Hepatocyte (in vitro differentiated cells): ENCODE results near the gene DYRK1A. TPM values are rescaled to one million over a fixed set of nuclear protein-coding genes. Genes with fewer than 3 reads are reported as not detected.

ENCODE experiments used
- DNase-seq: peaks from one replicate; pipeline ENCODE4 v3.0.0-alpha.2; 2016; ENCODE audit warnings: low spot score
- H2AFZ ChIP-seq: fragments of 200-600 bp; sonication (generic); 2 replicates; pipeline ENCODE4 v1.6.0; 2016; ENCODE audit warnings: antibody characterized with exemption, mild to moderate bottlenecking
- H3K27ac ChIP-seq: fragments of 200-600 bp; sonication (generic); 2 replicates; pipeline ENCODE4 v1.5.1; 2016; ENCODE audit warnings: mild to moderate bottlenecking
- H3K27me3 ChIP-seq: fragments of 200-600 bp; sonication (generic); 2 replicates; pipeline ENCODE4 v1.6.1; 2016
- H3K36me3 ChIP-seq: fragments of 200-600 bp; sonication (generic); replicated peaks from 2 replicates; pipeline ENCODE4 v1.5.1; 2016; ENCODE audit warnings: low read depth; ENCODE audit not compliant: insufficient read depth
- H3K4me1 ChIP-seq: fragments of 200-600 bp; sonication (generic); 2 replicates; pipeline ENCODE4 v1.5.1; 2016; ENCODE audit warnings: mild to moderate bottlenecking, moderate library complexity; ENCODE audit not compliant: insufficient read depth
- H3K4me2 ChIP-seq: fragments of 200-600 bp; sonication (generic); 2 replicates; pipeline ENCODE4 v1.6.0; 2016
- H3K4me3 ChIP-seq: fragments of 200-600 bp; sonication (generic); 2 replicates; pipeline ENCODE4 v1.5.1; 2016; ENCODE audit warnings: mild to moderate bottlenecking
- H3K79me2 ChIP-seq: fragments of 200-600 bp; sonication (generic); 2 replicates; pipeline ENCODE4 v1.6.0; 2017; ENCODE audit warnings: mild to moderate bottlenecking
- H3K9me2 ChIP-seq: fragments of 200-600 bp; sonication (generic); replicated peaks from 2 replicates; pipeline ENCODE4 v1.6.0; 2017; ENCODE audit warnings: mild to moderate bottlenecking; ENCODE audit not compliant: insufficient read depth
- H3K9me3 ChIP-seq: fragments of 200-600 bp; sonication (generic); 2 replicates; pipeline ENCODE4 v1.5.1; 2016; ENCODE audit warnings: low read depth, mild to moderate bottlenecking
- H4K20me1 ChIP-seq: fragments of 200-600 bp; sonication (generic); 2 replicates; pipeline ENCODE4 v1.6.0; 2016; ENCODE audit warnings: mild to moderate bottlenecking; ENCODE audit not compliant: insufficient read depth, poor library complexity, severe bottlenecking
- EZH2 ChIP-seq: fragments of 200-600 bp; sonication (generic); IDR thresholded peaks from 2 replicates; pipeline ENCODE4 v1.6.1; 2016; ENCODE audit warnings: antibody characterized with exemption, mild to moderate bottlenecking, borderline replicate concordance
- EZH2phosphoT487 ChIP-seq: fragments of 200-600 bp; sonication (generic); IDR thresholded peaks from one replicate; pipeline ENCODE4 v1.6.1; 2018; ENCODE audit warnings: antibody characterized with exemption, mild to moderate bottlenecking, low read depth, moderate library complexity; ENCODE audit not compliant: unreplicated experiment, severe bottlenecking
- WGBS: methylation state at CpG from one replicate; pipeline ENCODE4 v1.1.6; 2016; ENCODE audit warnings: low lambda C conversion rate; ENCODE audit errors: missing lambda C conversion rate; 5-methylcytosine and 5-hydroxymethylcytosine counted together
- polyA plus RNA-seq: library from polyadenylated mRNA; unstranded; fragments of >200 nt; fragmentation: Nextera tagmentation; extraction: Ambion mirVana; gene quantifications from 2 replicates; pipeline ENCODE4 v1.2.1, GENCODE V29; 2016
- total RNA-seq: library from RNA; depleted of rRNA; stranded (reverse); fragments of >200 nt; gene quantifications from 2 replicates; pipeline ENCODE4 v1.2.3, GENCODE V29; 2014
- TF ChIP-seq, protein P1 (sequence below): fragments of 200-600 bp; sonication (generic); IDR thresholded peaks from 2 replicates; pipeline ENCODE4 v1.5.1; 2016; ENCODE audit warnings: antibody characterized with exemption, mild to moderate bottlenecking; ENCODE audit not compliant: poor library complexity

Gene DYRK1A
- total and polyA plus RNA-seq, 2 experiments from 2014 or later, result 4.9 to 85.2 TPM

DNA sequence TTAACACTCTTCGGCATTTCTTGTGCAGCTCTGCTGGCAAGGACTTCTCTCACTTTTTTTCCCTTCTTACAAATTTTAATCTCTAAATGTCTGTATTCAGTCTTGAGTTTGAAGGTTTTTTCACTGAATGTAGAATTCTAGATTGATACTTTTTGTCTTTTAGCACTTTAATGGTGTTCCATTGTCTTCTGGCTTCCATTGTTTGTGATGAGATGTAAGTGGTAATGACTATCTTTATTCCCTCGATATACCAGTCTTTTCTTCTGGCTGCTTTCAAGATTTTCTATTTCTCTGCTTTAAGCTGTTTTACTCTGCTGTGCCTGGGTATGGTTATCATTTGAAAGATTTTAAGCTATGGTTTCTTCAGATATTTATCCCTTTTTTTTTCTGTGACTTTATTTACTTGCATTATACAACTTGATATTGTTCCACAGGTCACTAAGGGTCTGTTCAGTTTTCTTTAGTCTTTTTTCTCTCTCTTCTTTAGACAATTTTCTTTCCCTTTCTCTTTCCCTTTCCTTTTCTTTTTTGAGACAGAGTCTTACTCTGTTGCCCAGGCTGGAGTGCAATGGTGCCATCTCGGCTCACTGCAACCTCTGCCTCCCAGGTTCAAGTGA, 35.8 kb downstream of the DYRK1A start:
- H3K27me3 ChIP-seq, result no peaks in the 10 kb centered on the region
- no peak overlapping the region for H2AFZ ChIP-seq
- H3K4me2 ChIP-seq, result no peak overlapping the region
- TF ChIP-seq, protein P1, sequence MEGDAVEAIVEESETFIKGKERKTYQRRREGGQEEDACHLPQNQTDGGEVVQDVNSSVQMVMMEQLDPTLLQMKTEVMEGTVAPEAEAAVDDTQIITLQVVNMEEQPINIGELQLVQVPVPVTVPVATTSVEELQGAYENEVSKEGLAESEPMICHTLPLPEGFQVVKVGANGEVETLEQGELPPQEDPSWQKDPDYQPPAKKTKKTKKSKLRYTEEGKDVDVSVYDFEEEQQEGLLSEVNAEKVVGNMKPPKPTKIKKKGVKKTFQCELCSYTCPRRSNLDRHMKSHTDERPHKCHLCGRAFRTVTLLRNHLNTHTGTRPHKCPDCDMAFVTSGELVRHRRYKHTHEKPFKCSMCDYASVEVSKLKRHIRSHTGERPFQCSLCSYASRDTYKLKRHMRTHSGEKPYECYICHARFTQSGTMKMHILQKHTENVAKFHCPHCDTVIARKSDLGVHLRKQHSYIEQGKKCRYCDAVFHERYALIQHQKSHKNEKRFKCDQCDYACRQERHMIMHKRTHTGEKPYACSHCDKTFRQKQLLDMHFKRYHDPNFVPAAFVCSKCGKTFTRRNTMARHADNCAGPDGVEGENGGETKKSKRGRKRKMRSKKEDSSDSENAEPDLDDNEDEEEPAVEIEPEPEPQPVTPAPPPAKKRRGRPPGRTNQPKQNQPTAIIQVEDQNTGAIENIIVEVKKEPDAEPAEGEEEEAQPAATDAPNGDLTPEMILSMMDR, result no peak
- TF ChIP-seq EZH2, result no peak
- TF ChIP-seq EZH2phosphoT487, result no peak
- no peak for DNase-seq
- H3K4me3 ChIP-seq, result no peak overlapping the region
- peaks cover 99% of the 10 kb centered on the region for H4K20me1 ChIP-seq
- H3K27ac ChIP-seq, result no peak overlapping the region
- peaks cover under 1% of the 10 kb centered on the region for H3K4me1 ChIP-seq
- peaks cover 100% of the 10 kb centered on the region for H3K79me2 ChIP-seq
- 100% methylated on average over 3 of the region's 3 CpGs for WGBS
- no peaks in the 10 kb centered on the region for H3K9me2 ChIP-seq
- H3K36me3 ChIP-seq, result no peaks in the 10 kb centered on the region
- peaks cover 6% of the 10 kb centered on the region for H3K9me3 ChIP-seq

- H2AFZ ChIP-seq, result no peak overlapping the region
- WGBS, result 84% methylated on average over 4 of the region's 4 CpGs
- no peaks in the 10 kb centered on the region for H3K36me3 ChIP-seq
- no peak overlapping the region for H3K4me3 ChIP-seq
- H3K27ac ChIP-seq, result no peak overlapping the region
- H3K9me3 ChIP-seq, result peaks cover 6% of the 10 kb centered on the region
- H3K4me2 ChIP-seq, result no peak overlapping the region
- peaks cover 99% of the 10 kb centered on the region for H4K20me1 ChIP-seq
- DNase-seq, result no peak
- TF ChIP-seq EZH2 (no peak), EZH2phosphoT487 (no peak)
- peaks cover 14% of the 10 kb centered on the region for H3K4me1 ChIP-seq
- peaks cover 100% of the 10 kb centered on the region for H3K79me2 ChIP-seq
- H3K27me3 ChIP-seq, result no peaks in the 10 kb centered on the region
- no peaks in the 10 kb centered on the region for H3K9me2 ChIP-seq
These were observed 39.1 kb downstream of the DYRK1A start for GRCh38 chr21:37405629-37406028.

DNA sequence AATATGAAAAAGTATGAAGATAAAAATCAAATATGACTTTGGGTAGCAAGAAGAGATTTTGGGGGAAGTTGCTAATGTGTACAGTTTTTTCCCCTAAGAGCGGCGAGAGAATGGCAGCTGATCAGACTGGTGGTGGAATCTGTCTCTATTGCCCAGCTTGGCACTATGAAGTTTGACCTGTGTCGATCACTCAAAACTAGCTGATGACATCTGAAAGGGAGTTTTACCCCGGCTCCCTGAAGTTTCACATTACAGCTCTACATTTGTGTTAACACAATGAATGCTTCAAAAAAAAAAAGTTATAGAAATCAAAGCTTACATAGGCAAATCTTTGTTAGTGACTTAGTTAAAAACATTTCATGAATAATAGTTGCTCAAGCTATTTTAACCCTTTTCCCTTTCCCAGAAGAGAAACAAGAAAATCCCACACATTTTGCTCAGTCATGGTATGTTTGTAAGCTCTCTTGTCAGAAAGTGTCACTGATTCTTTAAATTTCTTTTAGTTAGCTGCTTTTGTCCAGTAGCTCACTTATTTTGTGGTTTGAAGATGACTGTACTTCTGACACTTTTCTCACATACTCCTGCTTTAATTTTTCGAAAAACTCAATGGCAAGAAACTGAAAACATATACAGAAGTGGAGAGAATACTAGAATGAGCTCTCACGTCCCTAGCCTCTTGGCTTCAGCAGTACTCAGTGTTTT, 41.3 kb downstream of the DYRK1A start:
- Histone ChIP-seq H3K4me2 (no peak overlapping the region), H3K27me3 (no peaks in the 10 kb centered on the region)

More for the DNA sequence above, 41.3 kb downstream of the DYRK1A start:
- Histone ChIP-seq H3K4me1 (peaks cover 26% of the 10 kb centered on the region), H2AFZ (no peak overlapping the region), H4K20me1 (peaks cover 98% of the 10 kb centered on the region), H3K79me2 (peaks cover 100% of the 10 kb centered on the region), H3K9me2 (no peaks in the 10 kb centered on the region), H3K4me3 (no peak overlapping the region), H3K27ac (peak overlapping the region; percentile 1), H3K36me3 (no peaks in the 10 kb centered on the region), H3K9me3 (no peaks in the 10 kb centered on the region)
- TF ChIP-seq, protein P1, result no peak
- no peak for TF ChIP-seq EZH2phosphoT487
- TF ChIP-seq EZH2, result no peak
- 82% methylated on average over 6 of the region's 6 CpGs for WGBS
- DNase-seq, result no peak
